Heart left ventricle (tissue), 16 donors: Measurements from ENCODE around the gene CHST5. TPM values are rescaled to one million over a fixed set of nuclear protein-coding genes. Genes with fewer than 3 reads are reported as not detected.
"Not testable (repeated sequence)": the region's sequence is repeated elsewhere in the genome, so short reads cannot be mapped to it uniquely, and the experiment has no call there.

Experiments
- ATAC-seq, 4 donors: fragments of 200-7000 bp; cut with Tn5 transposase; one replicate each; pipeline ENCODE4 v1.9.1; 2020 to 2022; ENCODE audit warnings: moderate library complexity in 4 of 4, mild to moderate bottlenecking in 3 of 4, moderate number of reproducible peaks in 1 of 4
- DNase-seq, 5 donors: peaks; one replicate each; pipeline ENCODE4 v3.0.0-alpha.2; 2020
- H3K27ac ChIP-seq, 12 donors: fragments of 200-600 bp; sonication (generic) in 4 of 12; one replicate each; pipeline versions ENCODE4 v1.5.0 to v1.8.0; 2016 to 2022; ENCODE audit warnings: mild to moderate bottlenecking in 2 of 12
- H3K27me3 ChIP-seq, 9 donors: fragments of 200-600 bp; sonication (generic) in 2 of 9; one replicate each; pipeline versions ENCODE4 v1.5.1 to v1.8.0; 2016 to 2022; ENCODE audit warnings: mild to moderate bottlenecking in 3 of 9
- H3K36me3 ChIP-seq, 9 donors: fragments of 200-600 bp; sonication (generic) in 2 of 9; one replicate each; pipeline versions ENCODE4 v1.5.0 to v1.8.0; 2018 to 2022; ENCODE audit warnings: mild to moderate bottlenecking in 2 of 9
- H3K4me1 ChIP-seq, 12 donors: fragments of 200-600 bp; sonication (generic) in 4 of 12; one replicate each; pipeline versions ENCODE4 v1.5.0 to v1.8.0; 2016 to 2022; ENCODE audit warnings: mild to moderate bottlenecking in 3 of 12
- H3K4me3 ChIP-seq, 12 donors: fragments of 200-600 bp; sonication (generic) in 4 of 12; one replicate each; pipeline versions ENCODE4 v1.5.0 to v1.8.0; 2017 to 2022; ENCODE audit warnings: mild to moderate bottlenecking in 9 of 12, moderate library complexity in 4 of 12
- H3K9me3 ChIP-seq, 12 donors: fragments of 200-600 bp; sonication (generic) in 4 of 12; one replicate each; pipeline versions ENCODE4 v1.5.0 to v1.8.0; 2016 to 2022; ENCODE audit warnings: mild to moderate bottlenecking in 1 of 12
- CTCF ChIP-seq, 12 donors: fragments of 200-600 bp; sonication (generic) in 4 of 12; IDR thresholded peaks; one replicate each; pipeline versions ENCODE4 v1.5.0 to v1.8.0; 2018 to 2022; ENCODE audit warnings: antibody characterized with exemption in 12 of 12, mild to moderate bottlenecking in 5 of 12
- POLR2A ChIP-seq, 2 donors: fragments of 450-650 bp; IDR thresholded peaks; one replicate each; pipeline ENCODE4 v1.6.1; 2017; ENCODE audit warnings: antibody characterized with exemption in 2 of 2, mild to moderate bottlenecking in 2 of 2, moderate library complexity in 2 of 2
- WGBS, 4 donors: extraction: QIAGEN DNeasy Blood & Tissue Kit in 2 of 4; methylation state at CpG; one replicate each; pipeline versions ENCODE4 v1.1.5 to v1.1.7; 2013 to 2018; 5-methylcytosine and 5-hydroxymethylcytosine counted together
- intact Hi-C, 10 donors: fragments of 100-400 bp; cut with DNase I; formaldehyde crosslinking; loops; one replicate each; pipeline versions ENCODE4 v1.11.1 to v1.14.2; 2022
- polyA plus RNA-seq, 2 donors: library from polyadenylated mRNA; stranded (reverse); fragments of 200-250 nt; gene quantifications; one replicate each; pipeline ENCODE4 v1.2.3, GENCODE V29; 2013
- total RNA-seq, 9 donors: library from RNA; depleted of rRNA in 2 of 9; stranded (reverse); fragments of >200 nt in 2 of 9; fragmentation: NEBNext Ultra II Directional in 3 of 9; extraction: Animal tissue kit (Norgen Biotek cat#: 25700) in 3 of 9; gene quantifications; one replicate each; pipeline versions ENCODE4 v1.1.0 to v1.2.4, GENCODE V29; 2016 to 2023
- donor health status: ischemic (EF 13 %, LVEDD 7.1; RV severe dilation, severe dysfunction).
- donor health status: healthy with polysubstance abuse.
- donor health status: DM: no; HTN: yes; CAD: no.
- donor health status: DM: no; HTN: no; CAD: no.
- donor health status: ischemic (EF 25% LVEDD 6.9; RV normal size, moderate dysfunction).
- donor health status: ischemic (EF 25% LVEDD 5.7; RV mildly dilated, moderate dysfunction).
- donor health status: healthy.
- donor health status: DM: yes; HTN: yes; CAD: no.
- donor health status: ischemic (EF 35%, LVEDD 5.7; RV mildly dilated, moderate dysfunction).
- donor health status: nonischemic (EF 11% LVEDD 7.7; RV severe dilation, severe dysfunction).
- donor health status: DM: yes; HTN: yes; CAD: no.
- donor health status: PGD.
- donor health status: ischemic (EF 29% LVEDD 5.4; RV normal size, mild dysfunction).
- donor health status: nonischemic (EF 23%, LVEDD 6.1; RV moderate dilation, normal function).

CHST5 gene
- total and polyA plus RNA-seq, 11 donors = 0.15 to 0.96 (median 0.44) TPM; not detected in 3

- H3K27me3 ChIP-seq = no peaks in the 10 kb centered on the region
- DNase-seq (no peak), ATAC-seq (no peak)
- no peak overlapping the region for H3K4me3 ChIP-seq
- no peak overlapping the region for H3K27ac ChIP-seq
- WGBS, 4 donors = 90 to 98% (median 94%) methylated on average over 5 of the region's 5 CpGs
- no peak for TF ChIP-seq POLR2A (IDR thresholded peaks at IDR 0.05)
- TF ChIP-seq CTCF (IDR thresholded peaks at IDR 0.05) = no peak
- peaks cover 0 to 8% (median 1%) of the 10 kb centered on the region in 12 donors for H3K4me1 ChIP-seq
- intact Hi-C loops = loop anchor here in 2 of 10 donors (5.0 to 10.0 kb wide), 2 partner anchors 34 to 66 kb away; no protein-coding TSS in a partner anchor
- no peaks in the 10 kb centered on the region for H3K9me3 ChIP-seq
- H3K36me3 ChIP-seq = peaks cover 0 to 34% (median 3%) of the 10 kb centered on the region in 9 donors
These were observed 5.3 kb upstream of the CHST5 start for GRCh38 chr16:75541236-75541635.

GRCh38 chr16:75538882-75539565 lies 3.1 kb upstream of the CHST5 start:
- peaks cover 0 to 27% (median 3%) of the 10 kb centered on the region in 9 donors for H3K36me3 ChIP-seq
- DNase-seq (peak in 1 of 5 donors; percentile 50), ATAC-seq (peak; percentile 90 to 95 (median 93))
- peak overlapping the region in 8 of 12 donors; percentile 10 to 74 (median 57) for H3K27ac ChIP-seq
- intact Hi-C loops, H3K9me3 ChIP-seq, H3K4me3 ChIP-seq, H3K4me1 ChIP-seq, H3K27me3 ChIP-seq: not testable (repeated sequence)
- 47 to 65% (median 60%) methylated on average over 7 to 8 of the region's 10 CpGs for WGBS, 4 donors

GRCh38 chr16:75537776-75538175 lies 1.9 kb upstream of the CHST5 start:
- WGBS, 4 donors = 89 to 93% (median 91%) methylated on average over 4 of the region's 4 CpGs
- intact Hi-C loops = no loop called here
- Histone ChIP-seq H3K27me3 (no peaks in the 10 kb centered on the region), H3K4me1 (peaks cover 0 to 8% (median 1%) of the 10 kb centered on the region in 12 donors), H3K27ac (peak overlapping the region in 1 of 12 donors; percentile 74), H3K4me3 (no peak overlapping the region), H3K36me3 (peaks cover 0 to 17% (median 3%) of the 10 kb centered on the region in 9 donors), H3K9me3 (no peaks in the 10 kb centered on the region)
- no peak for TF ChIP-seq POLR2A (IDR thresholded peaks at IDR 0.05)
- no peak for TF ChIP-seq CTCF (IDR thresholded peaks at IDR 0.05)
- DNase-seq (no peak), ATAC-seq (no peak)

- TF ChIP-seq CTCF (IDR thresholded peaks at IDR 0.05) (no peak), POLR2A (IDR thresholded peaks at IDR 0.05) (no peak)
- 70 to 80% (median 76%) methylated on average over 29 to 34 of the region's 34 CpGs for WGBS, 4 donors
- no peak for ATAC-seq
These were observed 581 bp downstream of the CHST5 start for GRCh38 chr16:75535211-75535843.

More at GRCh38 chr16:75535211-75535843, 581 bp downstream of the CHST5 start:
- H3K27ac ChIP-seq = no peak overlapping the region
- H3K4me3 ChIP-seq = peak overlapping the region in 1 of 12 donors; percentile 24
- no peaks in the 10 kb centered on the region for H3K9me3 ChIP-seq
- H3K27me3 ChIP-seq = no peaks in the 10 kb centered on the region
- H3K4me1 ChIP-seq = peaks cover 0 to 7% (median 1%) of the 10 kb centered on the region in 12 donors
- intact Hi-C loops = no loop called here
- DNase-seq = no peak
- H3K36me3 ChIP-seq = no peaks in the 10 kb centered on the region
